SK-N-SH treated with all-trans-retinoic acid at 6 μM for 48 hours (cell line): ENCODE results near the gene GJB4.

Source experiments
- ZFP3 ChIP-seq: fragments of 250-450 bp; sonication (Bioruptor Pico); IDR thresholded peaks from 2 replicates; pipeline ENCODE4 v1.5.0; 2020; ENCODE audit warnings: mild to moderate bottlenecking, moderate library complexity
- ZNF565 ChIP-seq: fragments of 450-650 bp; formaldehyde crosslinking; conservative IDR thresholded peaks from 2 replicates; pipeline ENCODE4 v1.5.0; 2020; ENCODE audit warnings: low read depth, mild to moderate bottlenecking, moderate library complexity

- TF ChIP-seq ZFP3 (CRISPR knock-in tag) (no peak), ZNF565 (CRISPR knock-in tag) (no peak)
These were observed 19.2 kb upstream of the GJB4 start for GRCh38 chr1:34740161-34740868.
